Measurements from ENCODE around the gene ASNS.
"Not testable (repeated sequence)": the region's sequence is repeated elsewhere in the genome, so short reads cannot be mapped to it uniquely, and the experiment has no call there.

ASNS gene, protein sequence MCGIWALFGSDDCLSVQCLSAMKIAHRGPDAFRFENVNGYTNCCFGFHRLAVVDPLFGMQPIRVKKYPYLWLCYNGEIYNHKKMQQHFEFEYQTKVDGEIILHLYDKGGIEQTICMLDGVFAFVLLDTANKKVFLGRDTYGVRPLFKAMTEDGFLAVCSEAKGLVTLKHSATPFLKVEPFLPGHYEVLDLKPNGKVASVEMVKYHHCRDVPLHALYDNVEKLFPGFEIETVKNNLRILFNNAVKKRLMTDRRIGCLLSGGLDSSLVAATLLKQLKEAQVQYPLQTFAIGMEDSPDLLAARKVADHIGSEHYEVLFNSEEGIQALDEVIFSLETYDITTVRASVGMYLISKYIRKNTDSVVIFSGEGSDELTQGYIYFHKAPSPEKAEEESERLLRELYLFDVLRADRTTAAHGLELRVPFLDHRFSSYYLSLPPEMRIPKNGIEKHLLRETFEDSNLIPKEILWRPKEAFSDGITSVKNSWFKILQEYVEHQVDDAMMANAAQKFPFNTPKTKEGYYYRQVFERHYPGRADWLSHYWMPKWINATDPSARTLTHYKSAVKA

DNA sequence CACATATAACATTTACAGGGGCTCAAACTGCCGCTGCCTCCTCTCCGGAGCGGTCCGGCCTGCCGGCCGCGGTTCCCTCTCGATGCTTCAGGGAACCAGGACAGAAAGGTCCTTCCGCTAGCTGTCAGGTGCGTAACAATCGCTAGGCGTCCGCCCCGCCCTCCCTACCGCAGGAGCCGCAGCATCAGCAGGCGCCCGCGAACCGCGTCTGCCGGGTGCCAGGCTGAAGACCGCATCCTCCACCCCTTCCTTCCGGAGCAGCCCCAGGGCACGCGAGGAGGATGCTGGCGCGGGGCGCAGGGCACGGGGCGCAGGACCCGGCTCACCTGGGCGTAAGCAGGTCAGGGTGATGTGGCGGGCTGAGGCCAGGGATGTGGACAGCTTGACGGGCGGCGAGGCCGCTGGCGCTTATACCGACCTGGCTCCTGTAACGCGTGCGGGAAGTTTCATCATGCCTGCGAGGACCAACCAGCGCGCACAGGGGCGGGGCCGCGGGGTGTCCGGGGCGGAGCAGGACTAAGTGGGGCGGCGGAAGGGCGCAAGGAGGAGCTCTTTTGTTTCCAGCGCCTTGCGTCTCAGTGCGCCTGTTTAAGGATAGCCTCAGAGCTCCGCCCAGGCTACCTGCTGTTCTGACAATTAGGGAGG, at the start of gene ASNS:
ASNS (minus strand) TSS at position 384 of the 645 bp plus-strand sequence. CDS start 3,252 bp downstream, outside the sequence.
- peak; percentile 88 to 91 for DNase-seq (ENCODE audit: low read depth in 2 of 2)

DNA sequence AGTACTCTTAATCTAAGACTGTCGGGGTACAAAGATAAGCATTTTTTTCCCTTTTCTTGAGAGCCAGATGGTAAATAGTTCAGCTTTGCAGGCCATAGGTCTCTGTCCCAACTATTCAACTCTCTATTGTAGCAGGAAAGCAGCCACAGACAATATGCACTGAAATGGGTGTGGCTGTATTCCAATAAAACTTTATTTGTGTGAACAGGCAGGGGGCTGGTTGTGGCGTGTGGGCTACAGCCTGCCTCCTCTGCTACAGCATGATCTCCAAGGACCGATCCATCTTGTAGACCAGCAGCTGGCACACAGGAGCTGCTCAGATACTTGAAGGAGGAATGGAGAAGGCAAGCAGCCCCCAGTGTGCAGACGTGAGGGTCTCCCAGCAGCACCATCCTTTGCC, 49.0 kb upstream of the ASNS start:
- not testable (repeated sequence) for DNase-seq (ENCODE audit: low read depth in 2 of 2)

DNA sequence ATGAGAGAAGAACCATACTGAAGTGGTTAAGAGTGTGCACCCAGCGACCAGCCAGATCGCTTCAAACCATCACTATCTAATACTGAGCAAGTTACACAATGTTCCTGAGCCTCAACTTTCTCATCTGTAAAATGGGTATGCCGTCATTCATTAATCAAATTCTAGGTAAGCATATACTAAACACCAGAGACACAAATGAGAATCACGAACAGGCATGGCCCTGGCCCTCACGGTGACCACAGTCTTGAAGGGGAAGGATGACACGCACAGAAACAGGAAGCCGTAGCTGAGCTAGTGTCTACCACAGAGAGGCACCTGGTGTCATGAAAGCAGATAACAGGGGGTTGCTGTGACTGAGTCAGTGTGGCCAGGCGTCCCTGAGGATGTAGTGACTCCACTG, 43.1 kb upstream of the ASNS start:
- not testable (repeated sequence) for DNase-seq (ENCODE audit: low read depth in 2 of 2)

GRCh38 chr7:97912294-97912693, 40.1 kb upstream of the ASNS start:
- not testable (repeated sequence) for DNase-seq (ENCODE audit: low read depth in 2 of 2)

GRCh38 chr7:97896893-97897292, 24.7 kb upstream of the ASNS start:
- not testable (repeated sequence) for DNase-seq (ENCODE audit: low read depth in 2 of 2)

DNA sequence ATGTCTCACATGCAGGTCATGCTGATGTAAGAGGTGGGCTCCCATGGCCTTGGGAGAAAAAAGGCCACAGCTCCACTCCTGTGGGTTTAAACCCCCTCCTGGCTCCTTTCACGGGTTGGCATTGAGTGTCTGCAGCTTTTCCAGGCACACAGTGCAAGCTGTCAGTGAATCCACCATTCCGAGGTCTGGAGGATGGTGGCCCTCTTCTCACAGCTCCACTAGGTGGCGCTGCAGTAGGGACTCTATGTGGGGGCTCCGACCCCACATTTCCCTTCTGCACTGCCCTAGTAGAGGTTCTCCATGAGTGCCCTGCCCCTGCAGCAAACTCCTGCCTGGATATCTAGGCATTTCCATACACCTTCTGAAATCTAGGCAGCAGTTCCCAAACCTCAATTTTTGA, 19.5 kb upstream of the ASNS start:
- not testable (repeated sequence) for DNase-seq (ENCODE audit: low read depth in 2 of 2)

DNA sequence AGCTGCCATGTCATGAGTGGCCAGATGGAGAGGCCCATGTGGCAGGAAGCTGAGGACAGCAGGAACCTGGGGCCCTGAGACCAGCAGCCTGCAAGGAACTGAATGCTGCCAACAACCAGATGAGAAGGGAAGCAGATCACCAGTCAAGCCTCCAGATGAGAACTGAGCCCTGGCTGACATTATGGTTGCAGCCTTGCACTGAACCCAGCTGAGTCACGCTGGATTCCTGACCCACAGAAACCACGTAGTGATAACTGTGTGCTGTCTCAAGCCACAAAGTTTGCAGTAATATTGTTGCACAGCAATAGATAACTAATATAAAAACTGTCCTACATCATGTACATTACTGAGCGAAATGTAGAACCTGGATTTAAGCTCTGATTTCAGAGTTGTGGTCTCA, 7.3 kb upstream of the ASNS start:
- DNase-seq (ENCODE audit: low read depth in 2 of 2), result peak in 1 of 2 donors; percentile 8

GRCh38 chr7:97874894-97875293, 2.7 kb upstream of the ASNS start:
- DNase-seq (ENCODE audit: low read depth in 2 of 2), result not testable (repeated sequence)

GRCh38 chr7:97873606-97874005, 1.4 kb upstream of the ASNS start:
- DNase-seq (ENCODE audit: low read depth in 2 of 2), result no peak

DNA sequence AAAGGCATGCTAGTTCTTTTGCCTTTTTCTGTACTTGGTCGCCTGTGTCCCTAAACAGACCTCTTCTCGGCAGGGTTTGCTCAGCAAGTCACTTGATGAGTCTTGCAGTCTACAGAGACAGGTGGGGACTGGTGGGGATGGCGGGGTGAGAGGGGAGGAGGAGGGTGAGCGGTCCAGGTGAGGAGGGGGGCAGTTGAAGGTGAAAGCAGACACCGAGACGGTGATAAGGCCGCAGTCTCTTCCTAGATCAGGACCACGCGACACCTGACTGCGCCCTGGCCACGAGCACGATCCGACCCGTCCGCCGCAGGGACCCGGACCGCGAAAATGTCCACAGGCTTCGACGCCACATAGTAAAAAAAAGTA, 566 bp downstream of the ASNS start:
- peak in 1 of 2 donors; percentile 7 for DNase-seq (ENCODE audit: low read depth in 2 of 2)

- DNase-seq (ENCODE audit: low read depth in 2 of 2), result no peak
Observed at GRCh38 chr7:97868788-97869187, 3.4 kb downstream of the ASNS start.

- DNase-seq (ENCODE audit: low read depth in 2 of 2), result no peak
Observed at GRCh38 chr7:97868314-97868713, 3.9 kb downstream of the ASNS start.

DNA sequence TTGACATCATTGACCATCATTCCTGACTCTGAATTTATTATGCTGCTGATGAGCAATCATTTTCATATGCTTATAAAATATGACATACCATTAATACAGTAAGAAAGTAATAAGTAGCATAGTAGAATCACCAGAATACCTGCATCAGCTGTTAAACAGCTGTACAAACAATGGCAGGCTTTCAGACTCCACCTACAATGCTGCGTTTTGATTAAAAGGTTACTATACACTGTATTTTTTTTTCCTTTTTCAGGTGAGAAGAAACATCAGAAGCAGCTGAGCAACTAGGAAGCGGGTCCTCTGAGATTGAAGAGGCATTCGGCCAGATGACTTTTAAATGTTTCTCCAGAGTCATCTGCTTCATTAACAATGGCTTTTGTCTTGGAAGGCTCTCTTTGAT, 7.1 kb downstream of the ASNS start:
- DNase-seq (ENCODE audit: low read depth in 2 of 2), result no peak

DNA sequence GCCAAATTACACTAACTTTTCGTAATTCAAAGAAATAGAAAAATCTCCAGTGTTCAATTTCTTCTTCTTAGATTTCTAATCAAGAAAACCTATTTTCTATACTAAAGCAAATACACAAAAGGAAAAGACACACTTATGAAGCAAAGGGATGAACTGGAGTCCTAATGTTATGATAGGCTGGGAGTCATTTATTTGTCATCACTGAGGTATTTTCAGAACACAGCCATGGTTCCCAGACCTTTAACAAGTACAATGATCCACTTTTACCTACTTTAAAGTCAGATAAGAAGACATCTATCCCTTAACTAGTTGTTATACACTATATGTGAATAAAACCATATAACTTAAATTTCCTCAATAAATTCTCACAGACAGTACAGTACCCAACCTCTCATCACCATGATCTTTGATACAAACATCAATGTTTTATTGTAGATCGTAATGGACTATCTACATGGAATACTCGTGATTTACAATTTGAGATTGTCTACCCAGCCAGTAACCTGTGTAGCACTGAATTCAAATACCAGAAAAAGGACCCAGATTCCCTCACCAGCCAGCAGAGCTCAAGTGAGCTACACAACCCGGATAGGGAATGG, 12.5 kb downstream of the ASNS start:
- DNase-seq (ENCODE audit: low read depth in 2 of 2), result no peak

- no peak for DNase-seq (ENCODE audit: low read depth in 2 of 2)
Observed at GRCh38 chr7:97858221-97858620, 14.0 kb downstream of the ASNS start.

GRCh38 chr7:97857544-97857943, 14.7 kb downstream of the ASNS start:
- DNase-seq (ENCODE audit: low read depth in 2 of 2), result no peak

GRCh38 chr7:97851683-97852082, 20.5 kb downstream of the ASNS start:
- DNase-seq (ENCODE audit: low read depth in 2 of 2), result no peak

DNA sequence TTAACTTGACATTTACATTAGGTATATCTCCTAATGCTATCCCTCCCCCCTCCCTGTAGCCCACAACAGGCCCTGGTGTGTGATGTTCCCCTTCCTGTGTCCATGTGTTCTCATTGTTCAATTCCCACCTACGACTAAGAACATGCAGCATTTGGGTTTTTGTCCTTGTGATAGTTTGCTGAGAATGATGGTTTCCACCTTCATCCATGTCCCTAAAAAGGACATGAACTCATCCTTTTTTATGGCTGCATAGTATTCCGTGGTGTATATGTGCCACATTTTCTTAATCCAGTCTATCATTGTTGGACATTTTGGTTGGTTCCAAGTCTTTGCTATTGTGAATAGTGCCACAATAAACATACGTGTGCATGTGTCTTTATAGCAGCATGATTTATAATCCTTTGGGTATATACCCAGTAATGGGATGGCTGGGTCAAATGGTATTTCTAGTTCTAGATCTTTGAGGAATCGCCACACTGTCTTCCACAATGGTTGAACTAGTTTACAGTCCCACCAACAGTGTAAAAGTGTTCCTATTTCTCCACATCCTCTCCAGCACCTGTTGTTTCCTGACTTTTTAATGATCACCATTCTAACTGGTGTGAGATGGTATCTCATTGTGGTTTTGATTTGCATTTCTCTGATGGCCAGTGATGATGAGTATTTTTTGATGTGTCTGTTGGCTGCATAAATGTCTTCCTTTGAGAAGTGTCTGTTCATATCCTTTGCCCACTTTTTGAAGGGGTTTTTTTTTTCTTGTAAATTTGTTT, 21.8 kb downstream of the ASNS start:
- DNase-seq (ENCODE audit: low read depth in 2 of 2), result not testable (repeated sequence)

GRCh38 chr7:97847791-97848190, 24.4 kb downstream of the ASNS start:
- no peak for DNase-seq (ENCODE audit: low read depth in 2 of 2)

DNA sequence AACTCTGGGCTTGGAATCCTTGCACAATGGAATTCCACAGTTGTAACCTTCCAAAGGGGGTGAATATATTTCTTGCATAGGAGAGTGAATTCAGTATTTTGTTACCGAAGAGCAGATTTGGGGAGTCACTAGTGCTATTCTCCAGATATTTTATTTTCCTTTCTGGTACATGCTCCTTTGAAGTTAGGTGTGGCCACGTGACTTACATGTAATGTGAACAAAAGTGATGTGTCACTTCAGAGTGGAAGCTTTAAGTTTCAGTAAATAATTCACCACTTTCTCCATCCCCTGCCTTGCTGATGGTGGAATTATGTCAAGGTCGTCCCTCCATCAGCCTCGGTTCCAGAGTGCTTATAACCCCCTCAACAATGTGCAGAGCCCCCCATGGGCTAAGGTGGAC, 25.3 kb downstream of the ASNS start:
- no peak for DNase-seq (ENCODE audit: low read depth in 2 of 2)

DNA sequence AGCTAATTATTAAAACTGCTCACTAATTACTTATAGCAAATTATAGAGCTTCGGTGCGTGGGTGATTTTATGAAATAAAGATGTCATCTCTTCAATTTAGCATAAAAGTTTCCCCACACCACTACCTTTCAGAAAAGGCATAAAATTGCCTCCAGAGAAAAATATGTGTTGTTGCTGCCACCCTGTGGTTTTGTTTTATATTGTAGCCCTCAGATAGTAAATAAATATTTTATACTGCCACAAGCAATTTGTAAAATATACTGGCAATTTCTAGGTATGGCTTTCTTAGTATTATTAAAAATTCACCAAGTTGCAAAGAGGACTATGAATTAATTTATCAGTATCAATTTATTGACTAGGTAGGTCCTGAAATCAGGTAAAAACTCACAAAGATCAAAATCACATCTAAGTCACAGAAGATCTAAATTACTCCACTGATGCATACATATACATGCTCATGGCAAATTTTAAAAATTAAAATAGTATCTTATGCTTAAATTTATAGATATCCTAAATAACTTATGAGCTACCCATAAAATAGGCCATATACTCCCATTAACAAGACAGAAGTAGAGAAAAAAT, 26.5 kb downstream of the ASNS start:
- no peak for DNase-seq (ENCODE audit: low read depth in 2 of 2)

All from stimulated activated CD8-positive, alpha-beta memory T cell treated with anti-CD3 and anti-CD28 coated beads, Interleukin-15, amount 100 ng/mL, for 48 hours (primary cell).